Measurements from ENCODE around the gene MECR.

GRCh38 chr1:29152046-29152805 is 78.5 kb downstream of the MECR start:
- TF ChIP-seq CTCF (IDR thresholded peaks at IDR 0.05) (no peak), POLR2A (IDR thresholded peaks at IDR 0.05) (no peak)
